Measurements from ENCODE around the gene ZNF219. TPM values are rescaled to one million over a fixed set of nuclear protein-coding genes. Genes with fewer than 3 reads are reported as not detected.

ZNF219 gene
- polyA plus RNA-seq, 2 donors: 39.9 to 42.2 TPM

DNA sequence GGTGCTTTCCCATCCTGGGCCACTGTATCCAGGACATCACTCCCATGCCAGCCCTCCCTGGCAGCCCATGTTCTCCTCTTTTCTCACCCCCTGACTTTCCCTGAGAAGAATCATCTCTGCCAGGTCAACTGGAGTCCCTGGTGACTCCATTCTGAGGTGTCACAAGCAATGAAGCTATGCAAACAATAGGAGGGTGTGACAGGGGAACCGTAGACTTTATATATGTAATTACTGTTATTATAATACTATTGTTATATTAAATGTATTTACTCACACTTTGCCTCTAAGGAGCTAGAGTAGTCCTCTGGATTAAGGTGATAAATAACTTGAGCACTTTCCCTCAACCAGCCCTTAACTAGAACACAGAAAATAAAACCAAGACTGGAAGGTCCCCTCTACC is 9.2 kb downstream of the ZNF219 start:
- Histone ChIP-seq H3K4me3 (ENCODE audit: low read depth in 1 of 2, low read length in 2 of 2) (no peak overlapping the region), H3K9me3 (ENCODE audit: control insufficient read depth in 2 of 2, insufficient read depth in 1 of 2, low read depth in 1 of 2, low read length in 1 of 2) (no peaks in the 10 kb centered on the region), H3K36me3 (ENCODE audit: control insufficient read depth in 2 of 2, insufficient read depth in 2 of 2, low read length in 1 of 2) (peaks cover 3 to 28% of the 10 kb centered on the region in 2 donors), H3K27ac (ENCODE audit: low read depth in 2 of 2, low read length in 1 of 2) (no peak overlapping the region), H3K27me3 (ENCODE audit: control insufficient read depth in 1 of 2, insufficient read depth in 2 of 2, low read length in 2 of 2) (no peaks in the 10 kb centered on the region), H3K4me1 (ENCODE audit: control insufficient read depth in 2 of 2, insufficient read depth in 2 of 2, low read length in 1 of 2) (no peaks in the 10 kb centered on the region)
- WGBS, 2 donors: 38 to 40% methylated on average over 1 of the region's 1 CpG

DNA sequence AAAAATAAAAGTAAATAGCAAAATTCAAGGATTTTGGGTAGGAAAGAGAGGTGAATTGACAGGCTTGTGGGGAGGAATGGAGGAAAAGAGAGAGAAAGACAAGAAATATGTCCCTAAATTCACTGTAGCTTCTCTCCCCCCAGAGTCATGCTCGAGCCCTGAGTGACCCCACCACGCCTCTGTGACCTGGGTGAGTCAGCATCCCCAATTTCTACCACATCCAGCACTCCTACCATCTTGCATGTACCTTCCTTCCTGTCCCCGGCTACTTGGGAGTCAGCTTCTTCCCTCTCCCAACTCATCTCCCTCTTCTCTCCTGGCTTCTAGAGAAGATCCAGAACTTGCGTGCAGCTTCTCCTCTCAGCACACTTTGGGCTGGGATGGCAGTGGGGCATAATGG is 9.8 kb downstream of the ZNF219 start:
- 73 to 80% methylated on average over 4 of the region's 4 CpGs for WGBS, 2 donors
- Histone ChIP-seq H3K27ac (ENCODE audit: low read depth in 2 of 2, low read length in 1 of 2) (no peak overlapping the region), H3K4me1 (ENCODE audit: control insufficient read depth in 2 of 2, insufficient read depth in 2 of 2, low read length in 1 of 2) (no peaks in the 10 kb centered on the region)

DNA sequence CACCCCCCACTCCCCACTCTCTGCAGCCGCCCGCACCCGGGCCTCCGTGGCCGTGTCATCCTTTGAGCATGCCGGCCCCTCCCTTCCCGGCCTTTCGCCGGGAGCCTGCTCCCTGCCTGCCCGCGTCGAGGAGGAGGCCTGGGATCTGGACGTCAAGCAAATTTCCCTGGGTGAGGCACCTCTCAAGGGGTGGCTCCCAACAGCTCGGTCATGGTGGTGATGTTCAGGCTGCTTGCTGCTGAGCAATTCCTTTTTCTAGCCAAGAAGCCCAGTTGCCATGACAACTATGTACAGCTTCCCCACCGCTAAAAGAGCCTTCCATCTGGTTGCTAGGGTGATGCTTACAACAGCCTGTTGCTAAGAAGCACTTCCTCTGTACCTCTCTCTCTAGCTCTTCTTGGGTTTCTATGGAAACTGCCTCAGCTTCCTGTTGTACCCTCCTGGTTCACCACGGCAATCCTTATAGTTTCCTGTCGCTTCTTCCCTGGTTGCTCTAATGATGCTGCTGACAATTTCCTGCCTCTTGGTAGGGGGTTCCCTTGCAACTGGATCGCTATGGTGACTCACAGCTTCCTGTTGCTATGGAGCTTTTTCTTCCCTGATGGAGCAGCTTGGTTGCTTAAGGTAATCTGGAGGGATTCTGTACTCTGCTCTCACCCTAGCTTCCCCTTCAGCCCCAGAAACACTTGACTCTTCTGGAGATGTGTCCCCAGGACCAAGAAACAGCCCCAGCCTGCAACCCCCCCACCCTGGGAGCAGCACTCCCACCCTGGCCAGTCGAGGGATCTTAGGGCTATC is 11.0 kb downstream of the ZNF219 start:
- peaks cover 3 to 25% of the 10 kb centered on the region in 2 donors for H3K36me3 ChIP-seq (ENCODE audit: control insufficient read depth in 2 of 2, insufficient read depth in 2 of 2, low read length in 1 of 2)
- no peaks in the 10 kb centered on the region for H3K4me1 ChIP-seq (ENCODE audit: control insufficient read depth in 2 of 2, insufficient read depth in 2 of 2, low read length in 1 of 2)
- no peaks in the 10 kb centered on the region for H3K9me3 ChIP-seq (ENCODE audit: control insufficient read depth in 2 of 2, insufficient read depth in 1 of 2, low read depth in 1 of 2, low read length in 1 of 2)
- WGBS, 2 donors: 37 to 40% methylated on average over 19 of the region's 19 CpGs
- no peaks in the 10 kb centered on the region for H3K27me3 ChIP-seq (ENCODE audit: control insufficient read depth in 1 of 2, insufficient read depth in 2 of 2, low read length in 2 of 2)
- H3K27ac ChIP-seq (ENCODE audit: low read depth in 2 of 2, low read length in 1 of 2): no peak overlapping the region
- no peak overlapping the region for H3K4me3 ChIP-seq (ENCODE audit: low read depth in 1 of 2, low read length in 2 of 2)

More for the DNA sequence above, 9.8 kb downstream of the ZNF219 start:
- H3K27me3 ChIP-seq (ENCODE audit: control insufficient read depth in 1 of 2, insufficient read depth in 2 of 2, low read length in 2 of 2): no peaks in the 10 kb centered on the region
- peaks cover 3 to 30% of the 10 kb centered on the region in 2 donors for H3K36me3 ChIP-seq (ENCODE audit: control insufficient read depth in 2 of 2, insufficient read depth in 2 of 2, low read length in 1 of 2)
- no peak overlapping the region for H3K4me3 ChIP-seq (ENCODE audit: low read depth in 1 of 2, low read length in 2 of 2)
- no peaks in the 10 kb centered on the region for H3K9me3 ChIP-seq (ENCODE audit: control insufficient read depth in 2 of 2, insufficient read depth in 1 of 2, low read depth in 1 of 2, low read length in 1 of 2)

DNA sequence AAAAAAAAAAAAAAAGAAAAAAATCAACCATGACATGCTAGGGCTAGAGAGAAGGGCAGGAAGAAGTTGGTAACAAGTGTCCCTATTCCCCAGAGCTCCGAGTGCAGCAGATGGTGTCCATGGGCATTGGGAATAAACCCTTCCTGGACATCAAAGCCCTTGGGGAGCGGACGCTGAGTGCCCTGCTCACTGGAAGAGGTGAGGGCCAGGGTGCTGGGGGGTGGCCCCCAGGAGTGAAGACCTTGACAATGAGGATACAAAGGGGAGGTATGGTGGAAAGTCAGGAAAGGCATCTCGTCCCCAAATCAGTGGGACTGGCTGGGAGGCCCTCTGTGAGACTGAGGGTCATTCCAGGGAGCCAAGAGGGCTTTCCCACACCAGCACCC is 11.6 kb downstream of the ZNF219 start:
- no peaks in the 10 kb centered on the region for H3K4me1 ChIP-seq (ENCODE audit: control insufficient read depth in 2 of 2, insufficient read depth in 2 of 2, low read length in 1 of 2)
- no peak overlapping the region for H3K4me3 ChIP-seq (ENCODE audit: low read depth in 1 of 2, low read length in 2 of 2)
- H3K36me3 ChIP-seq (ENCODE audit: control insufficient read depth in 2 of 2, insufficient read depth in 2 of 2, low read length in 1 of 2): peaks cover 3 to 25% of the 10 kb centered on the region in 2 donors
- no peaks in the 10 kb centered on the region for H3K27me3 ChIP-seq (ENCODE audit: control insufficient read depth in 1 of 2, insufficient read depth in 2 of 2, low read length in 2 of 2)
- H3K27ac ChIP-seq (ENCODE audit: low read depth in 2 of 2, low read length in 1 of 2): no peak overlapping the region
- WGBS, 2 donors: 90% methylated on average over 4 of the region's 4 CpGs
- H3K9me3 ChIP-seq (ENCODE audit: control insufficient read depth in 2 of 2, insufficient read depth in 1 of 2, low read depth in 1 of 2, low read length in 1 of 2): no peaks in the 10 kb centered on the region

DNA sequence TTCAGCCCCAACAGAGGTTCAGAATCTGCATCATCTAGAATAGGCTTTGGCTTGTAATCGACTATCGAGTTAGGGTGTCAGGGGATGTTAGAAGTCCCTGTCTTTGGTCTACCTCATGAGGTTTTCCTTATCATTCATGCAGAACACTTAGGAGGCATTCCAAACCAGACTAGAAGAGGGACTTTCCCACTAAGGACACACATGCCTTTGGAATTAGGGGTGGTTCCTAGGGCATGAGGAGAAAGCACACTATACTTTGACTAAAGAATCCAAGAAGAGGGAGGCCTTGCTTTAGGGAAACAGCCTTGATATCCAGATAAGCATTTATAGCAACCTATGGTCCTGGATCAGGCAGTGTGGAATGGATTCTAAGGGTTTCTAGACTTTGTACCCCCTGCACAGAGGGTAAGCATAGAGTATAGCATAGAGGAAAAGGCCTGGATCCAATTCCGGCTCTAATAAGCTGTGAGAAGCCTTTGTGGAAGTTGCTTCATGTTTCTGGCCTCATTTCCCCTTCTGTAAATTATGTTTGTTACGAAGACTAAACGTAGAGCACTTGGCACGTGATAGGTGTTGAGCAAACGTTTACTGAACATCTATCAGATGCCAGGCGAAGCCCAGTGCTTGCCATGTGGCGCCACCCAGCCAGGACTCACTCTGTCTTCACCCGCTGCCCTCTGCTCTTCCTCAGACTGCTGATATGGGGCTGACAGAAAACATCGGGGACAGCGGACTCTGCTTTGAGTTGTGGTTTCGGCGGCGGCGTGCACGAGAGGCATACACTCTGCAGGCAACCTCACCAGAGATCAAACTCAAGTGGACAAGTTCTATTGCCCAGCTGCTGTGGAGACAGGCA is 13.2 kb downstream of the ZNF219 start:
- H3K27me3 ChIP-seq (ENCODE audit: control insufficient read depth in 1 of 2, insufficient read depth in 2 of 2, low read length in 2 of 2): no peaks in the 10 kb centered on the region
- no peak overlapping the region for H3K27ac ChIP-seq (ENCODE audit: low read depth in 2 of 2, low read length in 1 of 2)
- peaks cover 3 to 14% of the 10 kb centered on the region in 2 donors for H3K36me3 ChIP-seq (ENCODE audit: control insufficient read depth in 2 of 2, insufficient read depth in 2 of 2, low read length in 1 of 2)
- H3K9me3 ChIP-seq (ENCODE audit: control insufficient read depth in 2 of 2, insufficient read depth in 1 of 2, low read depth in 1 of 2, low read length in 1 of 2): no peaks in the 10 kb centered on the region
- H3K4me3 ChIP-seq (ENCODE audit: low read depth in 1 of 2, low read length in 2 of 2): no peak overlapping the region
- 63 to 69% methylated on average over 17 of the region's 17 CpGs for WGBS, 2 donors
- no peaks in the 10 kb centered on the region for H3K4me1 ChIP-seq (ENCODE audit: control insufficient read depth in 2 of 2, insufficient read depth in 2 of 2, low read length in 1 of 2)

DNA sequence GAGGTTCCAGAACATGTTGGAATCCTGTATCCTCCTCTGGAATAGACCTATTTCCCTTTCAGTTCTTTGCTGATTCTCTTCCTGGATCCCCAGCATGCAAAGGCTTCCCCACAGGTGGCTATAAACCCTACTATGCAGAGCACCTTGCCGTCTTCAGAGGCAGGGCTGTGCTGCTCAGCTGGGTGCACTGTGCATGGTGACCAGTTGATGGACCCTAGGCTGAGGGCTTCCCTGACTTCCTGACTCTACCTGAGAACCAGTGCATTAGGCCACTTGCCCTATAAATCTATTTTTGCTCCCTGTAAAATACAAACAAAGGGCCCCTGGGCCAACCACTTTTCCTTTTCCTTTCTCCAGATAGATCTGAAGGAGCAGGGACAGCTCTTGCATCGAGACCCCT is 14.1 kb downstream of the ZNF219 start:
- Histone ChIP-seq H3K36me3 (ENCODE audit: control insufficient read depth in 2 of 2, insufficient read depth in 2 of 2, low read length in 1 of 2) (peaks cover 3 to 10% of the 10 kb centered on the region in 2 donors), H3K4me1 (ENCODE audit: control insufficient read depth in 2 of 2, insufficient read depth in 2 of 2, low read length in 1 of 2) (no peaks in the 10 kb centered on the region), H3K27ac (ENCODE audit: low read depth in 2 of 2, low read length in 1 of 2) (no peak overlapping the region), H3K4me3 (ENCODE audit: low read depth in 1 of 2, low read length in 2 of 2) (no peak overlapping the region), H3K27me3 (ENCODE audit: control insufficient read depth in 1 of 2, insufficient read depth in 2 of 2, low read length in 2 of 2) (no peaks in the 10 kb centered on the region), H3K9me3 (ENCODE audit: control insufficient read depth in 2 of 2, insufficient read depth in 1 of 2, low read depth in 1 of 2, low read length in 1 of 2) (no peaks in the 10 kb centered on the region)
- WGBS, 2 donors: 84 to 96% methylated on average over 2 of the region's 2 CpGs

DNA sequence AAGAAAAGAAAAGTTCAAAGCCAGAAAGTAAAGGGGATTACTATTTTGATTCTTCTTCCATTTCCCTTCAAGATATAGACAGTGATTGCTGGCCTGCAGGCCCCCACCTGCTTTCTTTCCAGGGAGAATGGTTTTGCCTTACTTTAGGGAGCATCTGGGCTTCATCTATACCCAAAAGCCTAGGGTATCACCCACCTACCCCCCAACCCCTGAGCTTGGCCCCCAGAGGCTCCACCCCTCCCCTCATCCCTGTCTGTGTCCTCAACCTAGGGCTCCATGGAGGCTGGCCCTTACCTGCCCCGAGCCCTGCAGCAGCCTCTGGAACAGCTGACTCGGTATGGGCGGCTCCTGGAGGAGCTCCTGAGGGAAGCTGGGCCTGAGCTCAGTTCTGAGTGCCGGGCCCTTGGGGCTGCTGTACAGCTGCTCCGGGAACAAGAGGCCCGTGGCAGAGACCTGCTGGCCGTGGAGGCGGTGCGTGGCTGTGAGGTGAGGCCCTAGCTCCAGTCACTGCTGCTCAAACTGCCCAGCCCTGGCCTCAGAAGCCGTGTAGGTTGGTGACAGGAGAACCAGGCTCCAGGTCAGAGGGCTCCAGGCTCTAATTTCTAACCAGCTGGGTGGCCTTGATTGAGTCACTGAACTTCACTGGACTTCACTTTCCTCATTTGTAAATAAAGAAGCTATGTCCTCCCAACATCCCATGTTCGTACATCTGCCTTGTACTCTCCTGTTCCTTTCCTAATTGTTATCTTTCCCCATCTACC is 14.7 kb downstream of the ZNF219 start:
- H3K4me3 ChIP-seq (ENCODE audit: low read depth in 1 of 2, low read length in 2 of 2): no peak overlapping the region
- H3K27me3 ChIP-seq (ENCODE audit: control insufficient read depth in 1 of 2, insufficient read depth in 2 of 2, low read length in 2 of 2): no peaks in the 10 kb centered on the region
- H3K36me3 ChIP-seq (ENCODE audit: control insufficient read depth in 2 of 2, insufficient read depth in 2 of 2, low read length in 1 of 2): peaks cover 0 to 10% of the 10 kb centered on the region in 2 donors
- no peak overlapping the region for H3K27ac ChIP-seq (ENCODE audit: low read depth in 2 of 2, low read length in 1 of 2)
- no peaks in the 10 kb centered on the region for H3K9me3 ChIP-seq (ENCODE audit: control insufficient read depth in 2 of 2, insufficient read depth in 1 of 2, low read depth in 1 of 2, low read length in 1 of 2)
- 82 to 83% methylated on average over 11 of the region's 11 CpGs for WGBS, 2 donors
- H3K4me1 ChIP-seq (ENCODE audit: control insufficient read depth in 2 of 2, insufficient read depth in 2 of 2, low read length in 1 of 2): no peaks in the 10 kb centered on the region

DNA sequence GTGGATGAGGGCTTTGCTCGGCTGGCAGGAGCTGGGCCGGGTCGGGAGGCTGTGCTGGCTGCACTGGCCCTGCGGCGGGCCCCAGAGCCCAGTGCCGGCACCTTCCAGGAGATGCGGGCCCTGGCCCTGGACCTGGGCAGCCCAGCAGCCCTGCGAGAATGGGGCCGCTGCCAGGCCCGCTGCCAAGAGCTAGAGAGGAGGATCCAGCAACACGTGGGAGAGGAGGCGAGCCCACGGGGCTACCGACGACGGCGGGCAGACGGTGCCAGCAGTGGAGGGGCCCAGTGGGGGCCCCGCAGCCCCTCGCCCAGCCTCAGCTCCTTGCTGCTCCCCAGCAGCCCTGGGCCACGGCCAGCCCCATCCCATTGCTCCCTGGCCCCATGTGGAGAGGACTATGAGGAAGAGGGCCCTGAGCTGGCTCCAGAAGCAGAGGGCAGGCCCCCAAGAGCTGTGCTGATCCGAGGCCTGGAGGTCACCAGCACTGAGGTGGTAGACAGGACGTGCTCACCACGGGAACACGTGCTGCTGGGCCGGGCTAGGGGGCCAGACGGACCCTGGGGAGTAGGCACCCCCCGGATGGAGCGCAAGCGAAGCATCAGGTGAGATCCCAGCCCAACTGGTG is 16.8 kb downstream of the ZNF219 start:
- peaks cover 0 to 10% of the 10 kb centered on the region in 2 donors for H3K36me3 ChIP-seq (ENCODE audit: control insufficient read depth in 2 of 2, insufficient read depth in 2 of 2, low read length in 1 of 2)
- H3K9me3 ChIP-seq (ENCODE audit: control insufficient read depth in 2 of 2, insufficient read depth in 1 of 2, low read depth in 1 of 2, low read length in 1 of 2): no peaks in the 10 kb centered on the region
- no peak overlapping the region for H3K27ac ChIP-seq (ENCODE audit: low read depth in 2 of 2, low read length in 1 of 2)
- H3K4me3 ChIP-seq (ENCODE audit: low read depth in 1 of 2, low read length in 2 of 2): no peak overlapping the region
- WGBS, 2 donors: 86 to 93% methylated on average over 28 to 30 of the region's 30 CpGs
- H3K27me3 ChIP-seq (ENCODE audit: control insufficient read depth in 1 of 2, insufficient read depth in 2 of 2, low read length in 2 of 2): no peaks in the 10 kb centered on the region
- H3K4me1 ChIP-seq (ENCODE audit: control insufficient read depth in 2 of 2, insufficient read depth in 2 of 2, low read length in 1 of 2): no peaks in the 10 kb centered on the region

DNA sequence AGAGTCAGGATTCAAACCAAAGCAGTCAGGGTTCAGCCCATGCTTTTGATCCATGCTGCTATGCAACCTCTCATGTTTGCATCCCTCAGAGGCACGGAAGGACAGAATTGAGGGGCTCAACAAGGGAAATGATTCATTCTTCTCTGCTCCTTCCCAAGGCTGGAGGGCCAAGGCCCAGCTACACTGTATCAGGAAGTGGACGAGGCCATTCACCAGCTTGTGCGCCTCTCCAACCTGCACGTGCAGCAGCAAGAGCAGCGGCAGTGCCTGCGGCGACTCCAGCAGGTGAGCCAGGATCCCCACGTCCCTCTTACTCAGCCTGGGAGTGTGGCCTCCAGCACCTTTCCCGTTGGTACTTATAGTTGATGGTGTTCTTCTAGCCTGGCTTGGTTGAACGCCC is 19.7 kb downstream of the ZNF219 start:
- Histone ChIP-seq H3K27ac (ENCODE audit: low read depth in 2 of 2, low read length in 1 of 2) (no peak overlapping the region), H3K27me3 (ENCODE audit: control insufficient read depth in 1 of 2, insufficient read depth in 2 of 2, low read length in 2 of 2) (no peaks in the 10 kb centered on the region), H3K4me3 (ENCODE audit: low read depth in 1 of 2, low read length in 2 of 2) (no peak overlapping the region), H3K36me3 (ENCODE audit: control insufficient read depth in 2 of 2, insufficient read depth in 2 of 2, low read length in 1 of 2) (peaks cover 0 to 7% of the 10 kb centered on the region in 2 donors), H3K9me3 (ENCODE audit: control insufficient read depth in 2 of 2, insufficient read depth in 1 of 2, low read depth in 1 of 2, low read length in 1 of 2) (no peaks in the 10 kb centered on the region), H3K4me1 (ENCODE audit: control insufficient read depth in 2 of 2, insufficient read depth in 2 of 2, low read length in 1 of 2) (no peaks in the 10 kb centered on the region)
- WGBS, 2 donors: 79 to 82% methylated on average over 10 of the region's 10 CpGs
